Epidermal melanocyte (primary cell): ENCODE measurements around the gene SIRT5.

Source experiments
- DNase-seq: peaks from one replicate; pipeline ENCODE4 v3.0.0; 2011; ENCODE audit warnings: low spot score; ENCODE audit not compliant: insufficient read length

Gene SIRT5

DNA sequence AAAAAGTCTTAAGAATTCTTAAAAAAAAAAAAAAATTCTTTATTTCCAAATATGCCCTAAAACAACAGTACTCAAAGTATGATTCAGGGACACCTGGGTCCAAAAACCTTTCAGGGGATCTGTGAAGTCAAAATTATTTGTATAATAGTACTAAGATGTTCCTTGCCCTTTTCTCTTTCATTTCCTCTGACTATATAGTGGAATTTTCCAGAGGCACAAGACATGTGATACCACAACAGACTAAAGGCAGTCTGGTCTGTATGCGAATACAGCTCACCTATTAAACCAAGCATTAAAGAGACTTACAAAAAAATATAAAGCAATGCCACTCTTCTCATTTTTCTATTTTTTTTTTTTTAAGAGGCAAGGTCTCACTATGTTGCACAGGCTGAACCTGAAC, 56.1 kb downstream of the SIRT5 start:
- no peak for DNase-seq

DNA sequence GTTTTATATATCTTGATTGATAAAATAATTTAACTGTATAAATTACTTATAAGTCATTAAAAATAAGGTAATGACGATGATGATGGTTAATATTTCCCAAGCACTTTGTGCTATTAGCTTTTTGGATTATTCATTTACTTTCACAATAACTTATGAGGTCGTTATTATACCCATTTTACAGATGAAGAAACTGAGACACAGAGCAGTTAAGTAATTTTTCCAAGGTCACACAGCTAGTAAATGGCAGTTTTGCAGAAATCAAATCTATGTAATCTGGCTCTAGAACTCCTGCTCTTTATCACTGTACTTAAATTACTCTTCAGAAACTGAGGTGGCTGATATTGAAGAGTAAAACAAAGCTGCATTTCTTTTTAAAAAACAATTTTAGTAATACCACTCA, 58.9 kb downstream of the SIRT5 start:
- DNase-seq, result no peak

DNA sequence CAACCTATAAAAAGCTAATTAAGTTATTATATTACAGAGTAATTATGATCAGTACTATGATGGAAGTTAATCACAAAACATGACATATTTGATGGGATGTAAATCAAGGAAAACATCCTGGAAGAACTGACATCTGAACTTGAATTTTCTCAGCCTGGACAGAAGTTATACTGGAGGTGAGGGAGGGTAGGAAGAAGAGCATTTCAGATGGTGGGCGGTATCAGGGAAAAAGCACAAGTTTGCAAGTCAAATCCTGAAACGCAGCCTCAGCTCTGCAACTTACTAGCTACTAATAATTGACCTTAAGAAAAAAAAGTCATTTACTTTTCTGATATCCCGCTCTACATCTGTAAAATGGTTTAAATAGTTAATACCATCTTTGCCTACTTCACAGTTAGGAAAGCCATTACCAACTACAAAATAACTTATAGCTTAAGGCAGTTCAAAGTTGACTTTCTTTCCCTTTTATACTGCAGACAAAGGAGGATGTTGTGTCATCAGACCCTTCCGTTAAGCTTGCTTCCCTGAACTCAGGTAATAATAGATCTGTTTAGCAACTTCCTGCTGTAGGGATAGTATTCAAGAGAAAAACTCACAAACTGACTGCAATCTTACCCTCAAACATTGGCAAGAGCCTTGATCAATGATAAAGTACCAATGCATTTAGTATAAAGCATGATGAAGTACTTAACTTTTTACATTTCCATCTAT, 61.7 kb downstream of the SIRT5 start:
- no peak for DNase-seq

DNA sequence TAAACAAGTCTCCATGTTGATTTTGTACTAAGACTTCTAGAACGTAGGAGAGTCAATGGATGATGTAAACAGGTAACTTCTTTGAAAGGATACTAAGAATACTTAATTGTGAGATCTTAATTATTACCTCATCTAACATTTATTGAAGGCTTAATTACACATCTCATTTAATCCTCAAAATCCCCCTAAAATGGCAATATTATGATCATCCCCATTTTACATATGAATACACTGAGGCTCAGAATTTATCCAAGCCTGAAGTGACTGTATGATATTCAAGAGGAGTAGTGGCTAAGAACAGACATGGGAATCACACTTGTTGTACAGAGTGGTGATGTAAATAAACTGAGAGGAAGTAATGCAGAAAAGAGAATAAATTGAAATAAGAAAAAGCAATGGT, 63.6 kb downstream of the SIRT5 start:
- no peak for DNase-seq

DNA sequence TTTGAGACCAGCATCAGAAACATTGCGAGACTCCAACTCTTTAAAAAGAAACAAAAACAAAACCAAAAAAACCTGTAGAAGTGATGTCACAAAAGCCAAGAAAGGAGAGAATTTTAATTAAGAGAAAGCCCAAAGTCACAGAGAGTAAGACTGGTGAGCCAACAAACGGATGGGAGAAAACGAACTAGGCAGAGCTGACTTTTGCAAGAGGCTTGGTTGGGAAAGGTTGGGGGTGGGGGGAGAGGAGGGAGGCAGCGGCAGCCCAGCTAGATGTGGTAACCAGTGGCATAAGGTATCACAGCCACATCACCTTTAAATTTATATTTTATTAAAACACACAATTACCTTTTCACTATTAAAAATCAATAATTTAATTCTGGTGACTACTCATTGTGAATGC, 64.2 kb downstream of the SIRT5 start:
- DNase-seq, result no peak

DNA sequence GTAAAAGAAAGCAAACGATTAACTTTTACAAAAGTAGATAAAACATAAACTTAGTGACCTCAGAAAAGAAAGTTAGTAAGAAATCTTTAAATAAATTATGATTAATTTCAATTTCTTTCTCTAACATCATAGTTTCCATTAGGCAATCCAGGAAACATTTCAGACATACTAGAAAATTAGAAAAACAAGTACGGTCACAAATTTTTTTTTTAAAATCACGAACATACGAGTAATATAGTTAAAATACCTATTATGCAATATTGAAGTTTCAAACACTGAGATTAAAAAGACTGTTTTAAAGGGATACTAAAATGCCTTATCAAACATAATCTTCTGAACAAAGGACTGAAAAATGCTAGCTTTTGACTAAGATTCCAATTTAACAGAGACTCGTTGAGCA, 66.9 kb downstream of the SIRT5 start:
- DNase-seq, result no peak

DNA sequence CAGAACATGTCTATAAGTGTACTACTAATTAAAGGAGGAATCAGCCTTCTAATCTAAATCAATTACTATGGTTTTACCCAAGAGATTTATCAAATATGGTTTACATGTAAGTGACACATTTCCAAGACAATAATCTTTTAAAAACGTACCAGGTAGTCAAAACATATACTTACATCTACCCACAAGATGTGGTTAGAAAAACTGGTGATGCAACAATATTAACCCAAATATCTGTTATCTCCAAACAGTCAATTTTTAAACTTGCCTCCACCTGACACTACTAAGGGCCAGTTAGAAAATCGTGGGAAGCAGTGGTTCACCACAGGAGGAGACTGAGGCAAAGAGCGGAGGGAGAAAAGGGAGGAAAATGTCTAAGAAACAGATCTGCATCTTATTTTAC, 68.7 kb downstream of the SIRT5 start:
- DNase-seq, result no peak

DNA sequence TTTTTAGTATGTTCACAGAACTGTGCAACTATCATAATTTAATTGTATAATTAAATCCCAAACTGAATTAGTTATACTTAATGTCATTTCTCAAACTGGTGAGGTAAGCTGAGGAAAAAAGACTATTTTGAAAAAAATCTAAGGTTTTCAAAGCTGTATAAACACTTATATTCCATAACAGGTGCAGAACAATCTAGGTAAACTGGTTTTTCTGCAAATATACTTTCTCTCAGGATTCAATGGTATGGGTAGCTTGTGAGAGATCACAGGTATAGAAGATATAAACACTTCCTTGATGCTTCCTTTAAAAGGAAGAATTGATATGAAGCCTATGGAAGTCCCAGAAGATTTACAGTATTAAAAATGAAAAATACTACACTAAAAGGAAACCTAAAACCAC, 74.4 kb downstream of the SIRT5 start:
- DNase-seq, result no peak

DNA sequence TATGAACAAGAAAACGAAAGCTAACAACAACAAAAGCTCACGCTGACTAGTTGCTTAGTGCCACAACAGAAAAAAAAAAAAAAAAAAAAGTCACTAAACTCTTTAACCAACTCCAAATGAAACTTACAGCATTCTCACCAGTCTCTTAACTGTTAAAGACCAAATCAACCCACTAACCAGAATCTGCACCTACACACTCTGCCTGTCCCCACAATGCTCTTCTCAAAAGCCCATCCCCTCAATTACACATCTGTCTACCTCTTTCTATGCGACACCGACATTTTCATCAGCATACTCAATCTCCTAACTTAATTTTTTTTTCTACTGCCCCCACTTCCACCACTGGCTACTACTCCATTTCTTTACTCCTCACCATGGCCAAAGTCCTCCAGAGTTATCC, 75.0 kb downstream of the SIRT5 start:
- DNase-seq, result no peak

DNA sequence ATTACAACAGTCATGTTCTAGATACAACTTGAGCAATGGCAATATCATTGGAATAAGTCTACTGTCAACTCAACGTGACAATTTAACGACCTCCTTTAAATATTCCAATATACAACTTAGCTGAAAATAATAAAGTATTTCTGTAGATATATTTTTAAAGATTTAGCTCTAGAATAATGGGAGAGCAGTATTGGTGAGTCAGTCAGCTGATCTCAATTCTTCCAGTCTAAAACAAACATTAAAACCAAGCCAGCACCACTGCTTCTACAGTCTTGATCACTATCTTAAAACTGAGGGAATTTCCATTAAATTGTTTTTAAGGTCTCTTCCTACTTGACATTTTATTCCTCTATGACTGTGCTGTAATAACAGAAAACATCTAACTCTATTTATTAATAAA, 78.9 kb downstream of the SIRT5 start:
- DNase-seq, result no peak

DNA sequence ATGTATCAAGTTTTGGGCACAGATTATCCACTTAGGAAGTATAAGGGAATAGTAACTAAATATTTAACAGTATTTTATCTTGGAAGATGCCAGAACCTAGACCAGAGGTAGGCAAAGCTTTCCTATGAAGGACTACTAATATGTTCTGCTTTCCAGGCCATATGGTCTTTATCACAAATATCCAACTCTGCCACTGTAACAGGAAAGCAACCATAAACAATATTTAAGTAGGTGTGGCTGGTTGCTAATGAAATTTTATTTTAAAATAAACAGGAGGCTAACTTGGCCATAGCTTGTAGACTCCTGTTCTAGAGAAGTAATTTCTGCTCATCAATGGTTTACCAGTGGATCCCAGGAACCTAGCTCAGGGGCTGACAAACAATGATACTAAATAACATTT, 80.1 kb downstream of the SIRT5 start:
- DNase-seq, result no peak

DNA sequence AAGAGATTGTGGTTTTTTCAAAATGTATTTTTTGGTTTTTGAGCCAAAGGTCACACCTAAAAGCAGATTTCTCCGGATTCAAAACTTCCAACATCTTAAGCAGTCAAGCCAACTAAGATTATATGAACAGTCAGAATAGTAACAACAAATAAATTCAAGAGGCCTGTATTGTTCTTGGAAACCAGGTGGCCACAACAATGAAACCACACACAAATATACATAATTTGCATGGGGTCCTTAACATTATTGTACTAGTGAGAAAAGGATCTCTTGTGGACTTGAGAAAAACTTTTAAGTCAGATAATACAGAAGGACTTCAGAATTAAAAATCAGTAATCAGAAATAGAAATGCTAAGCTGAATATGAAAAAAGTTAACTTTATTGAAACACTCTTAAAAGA, 81.3 kb downstream of the SIRT5 start:
- no peak for DNase-seq

DNA sequence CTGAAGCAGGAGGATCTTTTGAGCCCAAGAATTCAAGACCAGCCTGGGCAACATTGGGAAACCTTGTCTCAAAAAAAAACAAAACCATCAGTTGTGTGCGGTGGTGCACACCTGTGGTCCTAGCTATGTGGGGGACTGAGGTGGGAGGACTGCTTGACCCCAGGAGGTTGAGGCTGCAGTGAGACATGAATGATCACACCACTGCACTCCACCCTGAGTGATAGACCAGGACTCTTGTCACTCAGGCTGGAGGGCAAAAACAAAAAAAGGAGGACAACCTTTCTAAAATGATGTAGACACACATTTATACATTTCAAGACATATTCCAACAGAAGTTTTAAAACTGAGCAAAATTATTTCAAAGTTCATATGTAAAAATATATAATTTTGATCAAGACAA, 85.9 kb downstream of the SIRT5 start:
- no peak for DNase-seq

DNA sequence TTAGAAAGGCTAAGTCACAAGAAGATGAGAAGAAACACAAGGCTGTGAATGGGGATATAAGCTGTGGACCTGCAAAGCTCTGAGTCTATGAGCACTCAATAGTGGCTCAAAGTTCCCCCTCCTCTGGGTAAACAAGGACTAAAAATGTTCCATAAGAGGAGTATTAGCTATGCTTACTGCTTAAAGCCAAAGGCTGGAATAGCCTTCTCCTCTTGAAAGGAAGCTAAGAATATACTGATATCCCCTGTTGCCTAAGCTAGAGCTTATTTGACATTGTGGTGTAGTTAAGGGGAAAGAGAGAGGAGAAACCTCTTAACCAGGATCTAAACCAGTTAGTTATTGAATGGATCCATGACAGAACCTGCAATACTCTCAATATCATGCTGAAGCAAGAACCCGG, 86.5 kb downstream of the SIRT5 start:
- no peak for DNase-seq

DNA sequence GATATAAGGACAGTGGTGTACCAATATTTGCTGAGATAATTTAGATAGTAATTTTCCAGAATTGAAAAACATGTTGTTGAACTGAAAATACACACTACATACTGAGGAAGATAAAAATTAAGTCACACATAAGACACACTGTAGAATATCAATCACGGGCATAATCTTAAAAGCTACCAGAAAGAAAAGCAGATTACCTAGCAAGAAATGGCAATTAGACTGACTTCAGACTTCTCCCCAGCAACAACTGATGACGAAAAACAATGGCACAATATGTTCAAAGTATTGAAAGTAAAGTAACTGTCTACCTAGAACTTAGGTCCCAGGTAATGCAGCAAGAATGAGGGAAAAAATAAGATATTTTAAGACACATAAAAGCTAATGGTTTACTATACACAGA, 87.2 kb downstream of the SIRT5 start:
- no peak for DNase-seq

DNA sequence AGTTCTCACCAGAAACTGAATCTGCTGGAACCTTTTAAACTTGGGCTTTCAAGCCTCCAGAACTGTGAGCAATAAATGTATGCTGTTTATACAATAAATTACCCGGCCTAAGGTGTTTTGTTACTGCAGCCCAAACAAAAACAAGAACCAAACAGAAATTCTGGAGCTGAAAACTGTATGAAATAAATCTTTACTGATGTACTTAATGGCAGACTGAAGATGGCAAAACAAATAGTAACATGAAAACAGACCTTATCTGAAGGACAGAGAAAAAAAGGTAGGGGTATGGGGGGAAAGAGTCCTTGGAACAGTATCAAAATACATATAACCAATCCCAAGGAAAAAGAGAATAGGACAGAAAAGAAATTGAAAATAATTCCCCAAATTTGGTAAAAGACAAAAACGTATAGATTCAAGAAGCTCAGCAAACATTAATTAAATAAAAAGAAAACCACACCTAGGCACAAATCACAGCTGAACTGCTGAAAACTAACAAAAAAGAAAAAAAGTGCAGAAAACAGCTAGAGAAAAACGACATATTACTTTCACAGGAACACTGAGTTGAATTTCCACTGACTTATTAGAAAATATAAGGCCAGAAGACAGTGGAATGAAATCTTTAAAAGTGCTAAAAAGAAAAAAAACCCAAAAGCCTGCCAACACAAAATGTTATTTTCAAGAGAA, 88.4 kb downstream of the SIRT5 start:
- DNase-seq, result no peak

DNA sequence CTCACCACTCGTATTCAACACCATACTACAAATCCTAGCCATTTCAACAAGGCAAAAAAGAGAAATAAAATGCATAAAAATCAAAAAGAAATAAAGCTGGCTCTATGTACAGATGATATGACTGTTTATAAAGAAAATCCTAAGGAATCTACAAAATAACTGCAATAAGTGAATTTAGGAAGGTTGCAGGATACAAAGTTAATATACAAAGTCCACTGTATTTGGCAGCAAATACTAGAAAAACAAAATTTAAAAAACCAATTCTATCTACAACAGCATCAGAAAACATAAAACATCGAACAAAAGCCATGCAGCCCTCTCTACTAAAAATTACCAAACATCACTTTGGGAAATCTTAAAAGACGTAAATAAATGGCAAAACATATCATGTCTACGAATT, 89.6 kb downstream of the SIRT5 start:
- no peak for DNase-seq
